OCI-LY3 (cell line): ENCODE data around the gene CWC27.

Experiments
- EZH2phosphoT487 ChIP-seq: fragments of 200-600 bp; shearing (Covaris generic); IDR thresholded peaks from 2 replicates; pipeline ENCODE4 v1.6.1; 2018; ENCODE audit warnings: antibody characterized with exemption, mixed run types, low read depth
- TF ChIP-seq, protein P1 (sequence below): fragments of 200-600, 300-600 bp; sonication (generic); IDR thresholded peaks from 2 replicates; pipeline ENCODE4 v1.5.1; 2014; ENCODE audit warnings: antibody characterized with exemption, low read length, low read depth

- TF ChIP-seq, protein P1, sequence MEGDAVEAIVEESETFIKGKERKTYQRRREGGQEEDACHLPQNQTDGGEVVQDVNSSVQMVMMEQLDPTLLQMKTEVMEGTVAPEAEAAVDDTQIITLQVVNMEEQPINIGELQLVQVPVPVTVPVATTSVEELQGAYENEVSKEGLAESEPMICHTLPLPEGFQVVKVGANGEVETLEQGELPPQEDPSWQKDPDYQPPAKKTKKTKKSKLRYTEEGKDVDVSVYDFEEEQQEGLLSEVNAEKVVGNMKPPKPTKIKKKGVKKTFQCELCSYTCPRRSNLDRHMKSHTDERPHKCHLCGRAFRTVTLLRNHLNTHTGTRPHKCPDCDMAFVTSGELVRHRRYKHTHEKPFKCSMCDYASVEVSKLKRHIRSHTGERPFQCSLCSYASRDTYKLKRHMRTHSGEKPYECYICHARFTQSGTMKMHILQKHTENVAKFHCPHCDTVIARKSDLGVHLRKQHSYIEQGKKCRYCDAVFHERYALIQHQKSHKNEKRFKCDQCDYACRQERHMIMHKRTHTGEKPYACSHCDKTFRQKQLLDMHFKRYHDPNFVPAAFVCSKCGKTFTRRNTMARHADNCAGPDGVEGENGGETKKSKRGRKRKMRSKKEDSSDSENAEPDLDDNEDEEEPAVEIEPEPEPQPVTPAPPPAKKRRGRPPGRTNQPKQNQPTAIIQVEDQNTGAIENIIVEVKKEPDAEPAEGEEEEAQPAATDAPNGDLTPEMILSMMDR, result no peak
- TF ChIP-seq EZH2phosphoT487, result no peak
Observed at GRCh38 chr5:65065001-65065511, 296.3 kb downstream of the CWC27 start.
